ENCODE results near the gene CBX7. TPM values are rescaled to one million over a fixed set of nuclear protein-coding genes. Genes with fewer than 3 reads are reported as not detected.

The CBX7 gene
- total RNA-seq, 1 experiment from 2014 or later: 1.7 TPM

Small RNA genes lying within 50 kb of the gene (small RNA-seq; reads per million reads assigned to genes)
- not detected for gene COX5BP7

Other genes starting within 250 kb of the CBX7 start
- gene APOBEC3A, start 195.1 kb downstream of the CBX7 start, total RNA-seq (2014; rRNA removed; shearing (Covaris generic); ENCODE audit: low replicate concordance): not detected in 2 replicates
- gene APOBEC3B, start 170.3 kb downstream of the CBX7 start, total RNA-seq (2014; rRNA removed; shearing (Covaris generic); ENCODE audit: low replicate concordance): not detected in 2 replicates
- 6.2 TPM in 2 replicates for gene APOBEC3C, start 138.4 kb downstream of the CBX7 start, total RNA-seq (2014; rRNA removed; shearing (Covaris generic); ENCODE audit: low replicate concordance)
- 2.1 and 4.3 TPM in 2 replicates for gene APOBEC3D, start 131.6 kb downstream of the CBX7 start, total RNA-seq (2014; rRNA removed; shearing (Covaris generic); ENCODE audit: low replicate concordance)
- gene APOBEC3F, start 111.8 kb downstream of the CBX7 start, total RNA-seq (2014; rRNA removed; shearing (Covaris generic); ENCODE audit: low replicate concordance): 0.93 and 2.6 TPM in 2 replicates
- 6.0 and 6.5 TPM in 2 replicates for gene APOBEC3G, start 75.4 kb downstream of the CBX7 start, total RNA-seq (2014; rRNA removed; shearing (Covaris generic); ENCODE audit: low replicate concordance)
- gene APOBEC3H, start 55.4 kb downstream of the CBX7 start, total RNA-seq (2014; rRNA removed; shearing (Covaris generic); ENCODE audit: low replicate concordance): not detected in 2 replicates
- 0.43 and 2.9 TPM in 2 replicates for gene PDGFB, start 92.3 kb upstream of the CBX7 start, total RNA-seq (2014; rRNA removed; shearing (Covaris generic); ENCODE audit: low replicate concordance)
- 1,770 and 3,552 TPM in 2 replicates for gene RPL3, start 166.9 kb upstream of the CBX7 start, total RNA-seq (2014; rRNA removed; shearing (Covaris generic); ENCODE audit: low replicate concordance)
- gene SYNGR1, start 197.3 kb upstream of the CBX7 start, total RNA-seq (2014; rRNA removed; shearing (Covaris generic); ENCODE audit: low replicate concordance): 37.2 and 47.7 TPM in 2 replicates
- gene TAB1, start 247.1 kb upstream of the CBX7 start, total RNA-seq (2014; rRNA removed; shearing (Covaris generic); ENCODE audit: low replicate concordance): 11.0 and 15.9 TPM in 2 replicates